Pons (tissue), 1 donor: ENCODE data around the gene DNAH3.

Experiments
- DNase-seq: peaks from one replicate; pipeline ENCODE4 v3.0.0-alpha.2; 2016; ENCODE audit warnings: low spot score

Gene DNAH3

GRCh38 chr16:20905576-20905975 is 245.1 kb downstream of the DNAH3 start:
- no peak for DNase-seq

GRCh38 chr16:20904507-20905081 is 246.1 kb downstream of the DNAH3 start:
- peak; percentile 59 for DNase-seq

GRCh38 chr16:20903899-20904506 is 246.6 kb downstream of the DNAH3 start:
- no peak for DNase-seq

GRCh38 chr16:20903116-20903898 is 247.3 kb downstream of the DNAH3 start:
- no peak for DNase-seq

- no peak for DNase-seq
Observed at GRCh38 chr16:20902426-20902825, 248.2 kb downstream of the DNAH3 start.

GRCh38 chr16:20901436-20902112 is 249.1 kb downstream of the DNAH3 start:
- peak; percentile 77 for DNase-seq

- DNase-seq = no peak
Observed at GRCh38 chr16:20901068-20901435, 249.6 kb downstream of the DNAH3 start.

- DNase-seq = peak; percentile 98
Observed at GRCh38 chr16:20900299-20901067, 250.2 kb downstream of the DNAH3 start, which contains the start of the genes DCUN1D3 and LYRM1. Gene DCUN1D3 (minus strand): TSS chr16:20900358. CDS start chr16:20862538, 37,820 bp downstream. Gene LYRM1 (plus strand): TSS chr16:20900771. CDS start chr16:20915556, 14,785 bp downstream.

- peak; percentile 32 for DNase-seq
Observed at GRCh38 chr16:20899477-20900298, 251.0 kb downstream of the DNAH3 start.

- peak; percentile 57 for DNase-seq
Observed at GRCh38 chr16:20899071-20899470, 251.6 kb downstream of the DNAH3 start.

- no peak for DNase-seq
Observed at GRCh38 chr16:20897922-20898321, 252.7 kb downstream of the DNAH3 start.

GRCh38 chr16:20897253-20897897 is 253.3 kb downstream of the DNAH3 start:
- no peak for DNase-seq

GRCh38 chr16:20894388-20894787 is 256.3 kb downstream of the DNAH3 start:
- no peak for DNase-seq

GRCh38 chr16:20889625-20890275 is 260.9 kb downstream of the DNAH3 start:
- DNase-seq = no peak

- no peak for DNase-seq
Observed at GRCh38 chr16:20887207-20887606, 263.4 kb downstream of the DNAH3 start.

GRCh38 chr16:20886320-20886719 is 264.3 kb downstream of the DNAH3 start:
- no peak for DNase-seq

GRCh38 chr16:20884240-20884556 is 266.4 kb downstream of the DNAH3 start:
- DNase-seq = no peak

- DNase-seq = no peak
Observed at GRCh38 chr16:20883554-20884239, 266.9 kb downstream of the DNAH3 start.
